Measurements from ENCODE around the gene RSBN1. TPM values are rescaled to one million over a fixed set of nuclear protein-coding genes. Genes with fewer than 3 reads are reported as not detected.
"Not testable (repeated sequence)": the region's sequence is repeated elsewhere in the genome, so short reads cannot be mapped to it uniquely, and the experiment has no call there.

Gene RSBN1
- total RNA-seq, 1 donor from 2014 or later, result 66.0 TPM

GRCh38 chr1:113751114-113751513, 61.2 kb downstream of the RSBN1 start:
- FAIRE-seq (no peak), DNase-seq (ENCODE audit: low spot score in 2 of 2) (no peak)

GRCh38 chr1:113749402-113749801, 62.9 kb downstream of the RSBN1 start:
- DNase-seq (ENCODE audit: low spot score in 2 of 2) (no peak), FAIRE-seq (no peak)

- FAIRE-seq (no peak), DNase-seq (ENCODE audit: low spot score in 2 of 2) (no peak)
Observed at GRCh38 chr1:113747376-113747775, 64.9 kb downstream of the RSBN1 start.

- no peak for FAIRE-seq
Observed at GRCh38 chr1:113745425-113745824, 66.9 kb downstream of the RSBN1 start.

GRCh38 chr1:113744114-113744513, 68.2 kb downstream of the RSBN1 start:
- DNase-seq (ENCODE audit: low spot score in 2 of 2) (no peak), FAIRE-seq (no peak)

More at GRCh38 chr1:113745425-113745824, 66.9 kb downstream of the RSBN1 start:
- no peak for DNase-seq (ENCODE audit: low spot score in 2 of 2)

GRCh38 chr1:113742515-113742914, 69.8 kb downstream of the RSBN1 start:
- FAIRE-seq (no peak), DNase-seq (ENCODE audit: low spot score in 2 of 2) (no peak)

GRCh38 chr1:113734357-113735055, 77.8 kb downstream of the RSBN1 start:
- DNase-seq (ENCODE audit: low spot score in 2 of 2), result no peak
- no peak for FAIRE-seq

- DNase-seq (ENCODE audit: low spot score in 2 of 2) (no peak), FAIRE-seq (no peak)
Observed at GRCh38 chr1:113732802-113733201, 79.5 kb downstream of the RSBN1 start.

GRCh38 chr1:113721010-113721409, 91.3 kb downstream of the RSBN1 start:
- no peak for FAIRE-seq
- no peak for DNase-seq (ENCODE audit: low spot score in 2 of 2)

- not testable (repeated sequence) for FAIRE-seq; DNase-seq (ENCODE audit: low spot score in 2 of 2)
Observed at GRCh38 chr1:113718621-113719020, 93.7 kb downstream of the RSBN1 start.

- not testable (repeated sequence) for FAIRE-seq; DNase-seq (ENCODE audit: low spot score in 2 of 2)
Observed at GRCh38 chr1:113717506-113717905, 94.8 kb downstream of the RSBN1 start.

- FAIRE-seq (no peak), DNase-seq (ENCODE audit: low spot score in 2 of 2) (no peak)
Observed at GRCh38 chr1:113714606-113715269, 97.5 kb downstream of the RSBN1 start.

Other genes starting within 250 kb of the RSBN1 start
- 33.0 TPM for gene PHTF1, start 53.0 kb downstream of the RSBN1 start, total RNA-seq
- gene PTPN22, start 59.2 kb upstream of the RSBN1 start, total RNA-seq, result 0.82 TPM
- 0.82 TPM for gene BCL2L15, start 75.1 kb upstream of the RSBN1 start, total RNA-seq
- gene AP4B1, start 92.3 kb upstream of the RSBN1 start, total RNA-seq, result 27.3 TPM
- 6.5 TPM for gene DCLRE1B, start 92.8 kb upstream of the RSBN1 start, total RNA-seq
- gene HIPK1, start 116.8 kb upstream of the RSBN1 start, total RNA-seq, result 35.5 TPM
- gene OLFML3, start 167.0 kb upstream of the RSBN1 start, total RNA-seq, result 17.5 TPM